EL (cell line): ENCODE results near the gene ITGAL.

Experiments
- DNase-seq: peaks from one replicate; pipeline ENCODE4 v3.0.0-alpha.2; 2016

ITGAL gene

GRCh38 chr16:30552956-30553355 lies 80.4 kb downstream of the ITGAL start:
- DNase-seq: no peak

GRCh38 chr16:30553393-30553899 lies 80.9 kb downstream of the ITGAL start:
- DNase-seq: no peak

- DNase-seq: no peak
Observed at GRCh38 chr16:30554557-30555314, 82.2 kb downstream of the ITGAL start.

GRCh38 chr16:30555315-30556124 lies 83.0 kb downstream of the ITGAL start:
- no peak for DNase-seq

- no peak for DNase-seq
Observed at GRCh38 chr16:30556125-30556473, 83.6 kb downstream of the ITGAL start.

GRCh38 chr16:30557707-30557956 lies 85.1 kb downstream of the ITGAL start:
- DNase-seq: no peak

- peak; percentile 99 for DNase-seq
Observed at GRCh38 chr16:30557957-30558788, 85.6 kb downstream of the ITGAL start, which contains the start of gene ZNF764. TSS of gene ZNF764 (minus strand) at chr16:30558374. CDS start at chr16:30558182, 192 bp downstream.

- no peak for DNase-seq
Observed at GRCh38 chr16:30558789-30559377, 86.3 kb downstream of the ITGAL start.

- no peak for DNase-seq
Observed at GRCh38 chr16:30559690-30560089, 87.1 kb downstream of the ITGAL start.

GRCh38 chr16:30561089-30561816 lies 88.7 kb downstream of the ITGAL start:
- no peak for DNase-seq

- no peak for DNase-seq
Observed at GRCh38 chr16:30562021-30562420, 89.5 kb downstream of the ITGAL start.

GRCh38 chr16:30565526-30565925 lies 93.0 kb downstream of the ITGAL start:
- no peak for DNase-seq

GRCh38 chr16:30565984-30566383 lies 93.4 kb downstream of the ITGAL start:
- no peak for DNase-seq

GRCh38 chr16:30566531-30566930 lies 94.0 kb downstream of the ITGAL start:
- no peak for DNase-seq

- no peak for DNase-seq
Observed at GRCh38 chr16:30567160-30567990, 94.8 kb downstream of the ITGAL start.

- peak; percentile 68 for DNase-seq
Observed at GRCh38 chr16:30567991-30568638, 95.6 kb downstream of the ITGAL start.

GRCh38 chr16:30569281-30569680 lies 96.7 kb downstream of the ITGAL start:
- DNase-seq: no peak

GRCh38 chr16:30569746-30570635 lies 97.4 kb downstream of the ITGAL start:
- DNase-seq: no peak

- DNase-seq: peak; percentile 18
Observed at GRCh38 chr16:30570636-30571444, 98.3 kb downstream of the ITGAL start.
